PC-9 (cell line): ENCODE data around the gene CBLN3. TPM values are rescaled to one million over a fixed set of nuclear protein-coding genes. Genes with fewer than 3 reads are reported as not detected.

Experiments used
- BruUV-seq: library from RNA; stranded (reverse); fragments of 400-500 nt; replicated peaks from 2 replicates; lab custom pipeline; 2021; lab: Mats Ljungman, UMichigan
- CTCF ChIA-PET: fragments of 300-600 bp; sonication (Branson Sonifier 250); formaldehyde crosslinking; loops from one replicate; lab custom pipeline; 2022; ENCODE audit warnings: antibody characterized with exemption; lab: Charles Lee
- POLR2A ChIA-PET: fragments of 300-600 bp; sonication (Branson Sonifier 250); formaldehyde crosslinking; loops from one replicate; lab custom pipeline; 2022; ENCODE audit warnings: antibody characterized with exemption; ENCODE audit not compliant: unreplicated experiment; lab: Charles Lee
- DNase-seq, 2 experiments: peaks; one replicate each; pipeline versions ENCODE4 v3.0.0 to v3.0.0-alpha.2; 2015 to 2022; ENCODE audit warnings: mixed read lengths in 1 of 2
- H2AFZ ChIP-seq: fragments of 200-600 bp; sonication (generic); 2 replicates; pipeline ENCODE4 v1.8.1; 2017; ENCODE audit warnings: antibody characterized with exemption
- H3F3A ChIP-seq: fragments of 200-600 bp; sonication (generic); 2 replicates; pipeline ENCODE4 v1.8.1; 2017; ENCODE audit warnings: antibody characterized with exemption, mild to moderate bottlenecking, low read depth; ENCODE audit not compliant: insufficient read depth
- H3K27ac ChIP-seq: fragments of 200-600 bp; sonication (generic); 2 replicates; pipeline ENCODE4 v1.6.1; 2016; ENCODE audit warnings: mixed run types
- H3K27me3 ChIP-seq: fragments of 200-600 bp; sonication (generic); 2 replicates; pipeline ENCODE4 v1.6.1; 2016; ENCODE audit warnings: low read depth, mixed run types; ENCODE audit not compliant: insufficient read depth
- H3K36me3 ChIP-seq: fragments of 200-600 bp; sonication (generic); 2 replicates; pipeline ENCODE4 v1.6.1; 2016; ENCODE audit warnings: low read depth, mixed run types
- H3K4me1 ChIP-seq: fragments of 200-600 bp; sonication (generic); replicated peaks from 2 replicates; pipeline ENCODE4 v1.6.1; 2016; ENCODE audit warnings: mixed run types; ENCODE audit not compliant: insufficient read depth
- H3K4me2 ChIP-seq: fragments of 200-600 bp; sonication (generic); 2 replicates; pipeline ENCODE4 v1.6.1; 2017; ENCODE audit warnings: mixed run types
- H3K4me3 ChIP-seq: fragments of 200-600 bp; sonication (generic); 2 replicates; pipeline ENCODE4 v1.6.1; 2016; ENCODE audit warnings: mixed run types
- H3K79me2 ChIP-seq: fragments of 200-600 bp; sonication (generic); 2 replicates; pipeline ENCODE4 v1.6.1; 2017; ENCODE audit warnings: low read depth, mixed run types
- H3K9me2 ChIP-seq: fragments of 200-600 bp; sonication (generic); 2 replicates; pipeline ENCODE4 v1.8.1; 2017; ENCODE audit warnings: mild to moderate bottlenecking; ENCODE audit not compliant: insufficient read depth
- H3K9me3 ChIP-seq: fragments of 200-600 bp; sonication (generic); 2 replicates; pipeline ENCODE4 v1.8.1; 2016; ENCODE audit warnings: low read depth; ENCODE audit not compliant: insufficient read depth
- H4K20me1 ChIP-seq: fragments of 200-600 bp; sonication (generic); 2 replicates; pipeline ENCODE4 v1.8.1; 2017; ENCODE audit not compliant: insufficient read depth
- EZH2 ChIP-seq: fragments of 200-600 bp; sonication (generic); IDR thresholded peaks from 2 replicates; pipeline ENCODE4 v1.8.0; 2017; ENCODE audit warnings: antibody characterized with exemption, low read depth
- intact Hi-C: fragments of 100-400 bp; cut with micrococcal nuclease; formaldehyde crosslinking; loops from one replicate; pipeline ENCODE4 v1.10.0; 2022; ENCODE audit not compliant: unreplicated experiment
- total RNA-seq: library from RNA; stranded (reverse); gene quantifications from 2 replicates; pipeline ENCODE4 v1.2.3, GENCODE V29; 2021
- TF ChIP-seq, protein P1 (sequence below): fragments of 200-600 bp; sonication (generic); conservative IDR thresholded peaks from 2 replicates; pipeline ENCODE4 v1.6.1; 2017; ENCODE audit warnings: mixed run types, antibody characterized with exemption, mild to moderate bottlenecking, moderate library complexity

CBLN3 gene
- total RNA-seq, 1 experiment from 2014 or later: 8.3 TPM

DNA sequence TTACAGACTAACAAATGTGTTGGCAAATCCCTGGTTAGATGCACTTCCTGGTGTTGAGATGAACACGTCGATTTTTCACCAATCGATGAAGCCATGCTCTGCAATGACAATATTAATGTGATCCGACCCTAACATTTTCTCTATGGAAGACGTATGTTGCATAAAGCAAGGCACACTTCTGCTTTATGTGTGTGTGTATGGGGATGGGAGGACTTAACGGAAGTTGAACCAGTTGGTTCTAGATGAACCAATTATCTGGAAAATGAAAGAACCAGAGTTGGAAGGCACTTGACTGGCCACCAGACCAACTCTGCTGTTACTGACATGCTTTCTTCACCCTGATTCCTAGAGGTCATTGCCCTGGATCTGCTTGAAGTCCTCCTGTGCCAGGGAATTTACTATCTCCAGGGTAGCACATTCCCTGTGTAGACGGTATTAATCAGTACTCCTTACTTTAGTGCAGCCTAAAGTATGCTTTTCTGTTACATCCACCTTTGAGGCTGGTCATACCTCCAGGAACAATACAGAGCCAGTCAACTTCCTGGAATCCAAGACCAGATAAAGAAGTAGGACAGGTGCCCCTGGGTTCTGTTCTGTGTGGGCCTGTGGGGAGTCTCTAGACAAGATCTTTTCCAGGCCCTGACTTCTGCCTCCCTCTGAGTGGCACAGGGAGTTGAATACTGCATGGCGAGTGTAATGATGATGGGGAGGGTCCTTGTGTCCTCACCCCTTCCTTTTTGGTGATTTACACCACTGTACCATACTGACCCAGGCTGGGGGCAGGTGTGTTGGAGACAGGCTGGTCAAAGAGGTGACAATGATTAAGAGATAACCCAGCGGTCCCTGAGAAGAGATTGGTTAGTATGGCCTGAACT, 9.0 kb upstream of the CBLN3 start:
- no peak for DNase-seq
- TF ChIP-seq, protein P1, sequence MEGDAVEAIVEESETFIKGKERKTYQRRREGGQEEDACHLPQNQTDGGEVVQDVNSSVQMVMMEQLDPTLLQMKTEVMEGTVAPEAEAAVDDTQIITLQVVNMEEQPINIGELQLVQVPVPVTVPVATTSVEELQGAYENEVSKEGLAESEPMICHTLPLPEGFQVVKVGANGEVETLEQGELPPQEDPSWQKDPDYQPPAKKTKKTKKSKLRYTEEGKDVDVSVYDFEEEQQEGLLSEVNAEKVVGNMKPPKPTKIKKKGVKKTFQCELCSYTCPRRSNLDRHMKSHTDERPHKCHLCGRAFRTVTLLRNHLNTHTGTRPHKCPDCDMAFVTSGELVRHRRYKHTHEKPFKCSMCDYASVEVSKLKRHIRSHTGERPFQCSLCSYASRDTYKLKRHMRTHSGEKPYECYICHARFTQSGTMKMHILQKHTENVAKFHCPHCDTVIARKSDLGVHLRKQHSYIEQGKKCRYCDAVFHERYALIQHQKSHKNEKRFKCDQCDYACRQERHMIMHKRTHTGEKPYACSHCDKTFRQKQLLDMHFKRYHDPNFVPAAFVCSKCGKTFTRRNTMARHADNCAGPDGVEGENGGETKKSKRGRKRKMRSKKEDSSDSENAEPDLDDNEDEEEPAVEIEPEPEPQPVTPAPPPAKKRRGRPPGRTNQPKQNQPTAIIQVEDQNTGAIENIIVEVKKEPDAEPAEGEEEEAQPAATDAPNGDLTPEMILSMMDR: no peak
- TF ChIP-seq EZH2: no peak
- Histone ChIP-seq H2AFZ (no peak overlapping the region), H3F3A (peaks cover 31% of the 10 kb centered on the region), H3K4me1 (no peaks in the 10 kb centered on the region), H3K4me2 (no peak overlapping the region), H3K27ac (no peak overlapping the region), H3K27me3 (no peaks in the 10 kb centered on the region), H3K9me3 (no peaks in the 10 kb centered on the region), H3K36me3 (no peaks in the 10 kb centered on the region), H4K20me1 (no peaks in the 10 kb centered on the region), H3K9me2 (no peaks in the 10 kb centered on the region), H3K4me3 (no peak overlapping the region), H3K79me2 (peaks cover 14% of the 10 kb centered on the region; the same call in 1 of the 2 replicates)
- POLR2A ChIA-PET: no interaction called here
- intact Hi-C loops: no loop called here
- CTCF ChIA-PET: interaction anchor here (0.7 to 0.9 kb wide), 2 partner anchors 10 to 105 kb away, joined by 3 to 4 read pairs; no protein-coding TSS in a partner anchor
- no TSS peak for BruUV-seq

DNA sequence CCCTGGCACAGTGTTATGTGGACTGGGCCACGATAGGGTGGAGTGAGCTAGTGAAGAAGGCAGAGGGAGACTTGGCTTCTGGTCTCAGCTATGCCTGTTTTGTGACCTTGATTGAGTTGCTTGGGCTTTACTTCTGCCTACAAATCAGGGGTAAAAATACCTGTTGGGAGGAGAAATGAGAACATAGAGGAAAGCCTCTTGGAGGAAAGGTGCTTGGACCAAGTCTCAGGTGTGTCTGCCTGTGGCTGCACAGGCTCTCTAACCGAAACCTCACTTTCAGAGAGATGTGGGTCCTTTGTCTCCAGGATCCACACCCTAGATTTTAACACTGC, 8.2 kb upstream of the CBLN3 start:
- POLR2A ChIA-PET: interaction anchor here (0.5 kb wide), 1 partner anchor 41 kb away, joined by 5 read pairs; no protein-coding TSS in a partner anchor
- no peaks in the 10 kb centered on the region for H3K9me3 ChIP-seq
- no peaks in the 10 kb centered on the region for H3K9me2 ChIP-seq
- H3K4me1 ChIP-seq: no peaks in the 10 kb centered on the region
- no peak for DNase-seq
- BruUV-seq: no TSS peak
- H3K4me3 ChIP-seq: no peak overlapping the region
- no peak overlapping the region for H3K4me2 ChIP-seq
- no peak overlapping the region for H2AFZ ChIP-seq
- CTCF ChIA-PET: interaction anchor here (0.9 kb wide), 1 partner anchor 104 kb away, joined by 3 read pairs; no protein-coding TSS in a partner anchor
- intact Hi-C loops: no loop called here
- H3K79me2 ChIP-seq: peaks cover 9% of the 10 kb centered on the region; the same call in 1 of the 2 replicates
- H4K20me1 ChIP-seq: no peaks in the 10 kb centered on the region
- H3K27ac ChIP-seq: no peak overlapping the region
- no peaks in the 10 kb centered on the region for H3K36me3 ChIP-seq
- peaks cover 28% of the 10 kb centered on the region for H3F3A ChIP-seq
- no peak for TF ChIP-seq EZH2
- TF ChIP-seq, protein P1: no peak
- H3K27me3 ChIP-seq: no peaks in the 10 kb centered on the region

DNA sequence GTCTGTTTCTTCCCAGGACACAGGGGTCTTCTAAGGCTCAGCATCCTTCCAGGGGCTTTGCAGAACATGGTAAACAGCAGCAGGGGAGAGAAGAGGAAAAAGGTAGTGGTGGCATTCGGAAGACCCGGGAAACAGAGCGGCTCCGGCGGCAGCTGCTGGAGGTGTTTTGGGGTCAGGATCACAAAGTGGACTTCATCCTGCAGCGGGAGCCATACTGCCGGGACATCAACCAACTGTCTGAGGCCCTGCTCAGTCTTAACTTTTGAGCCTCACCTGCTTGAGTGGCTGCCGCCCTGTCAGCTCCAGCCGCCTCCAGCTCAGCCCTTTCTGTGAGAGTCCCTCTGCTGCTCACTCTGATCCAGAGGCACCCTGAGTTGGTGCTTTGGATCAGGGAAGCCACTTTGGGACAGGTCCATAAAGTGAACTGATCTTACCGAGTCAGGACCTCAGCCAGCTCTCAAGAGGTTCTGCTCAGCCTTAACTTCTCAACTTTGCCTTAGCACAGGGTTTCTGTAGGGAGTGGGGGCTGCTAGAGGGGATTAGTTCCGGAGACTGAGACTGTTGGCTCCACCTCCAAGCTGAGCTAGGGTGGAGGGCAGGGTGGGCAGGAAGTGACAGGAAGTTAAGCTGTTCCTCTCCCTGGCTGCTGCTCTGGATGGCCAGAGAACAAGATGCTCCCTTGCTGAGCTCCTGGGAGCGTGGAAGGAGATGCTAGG, 7.7 kb upstream of the CBLN3 start:
- no TSS peak for BruUV-seq
- ChIA-PET CTCF (interaction anchor here (0.9 to 1.0 kb wide), 2 partner anchors 104 kb away, joined by 3 to 4 read pairs; no protein-coding TSS in a partner anchor), POLR2A (interaction anchor here (0.5 to 0.6 kb wide), 2 partner anchors 41 to 130 kb away, joined by 3 to 5 read pairs; no protein-coding TSS in a partner anchor)
- Histone ChIP-seq H3K9me2 (no peaks in the 10 kb centered on the region), H3F3A (peaks cover 24% of the 10 kb centered on the region; the same call in 1 of the 2 replicates), H3K27ac (no peak overlapping the region), H3K27me3 (no peaks in the 10 kb centered on the region), H3K9me3 (no peaks in the 10 kb centered on the region), H3K4me3 (no peak overlapping the region), H3K4me1 (no peaks in the 10 kb centered on the region; the same call in 1 of the 2 replicates), H3K4me2 (no peak overlapping the region), H4K20me1 (0 out of 2 replicates have a peak, but pooled peaks cover 2% of the 10 kb centered on the region), H2AFZ (no peak overlapping the region), H3K36me3 (no peaks in the 10 kb centered on the region), H3K79me2 (peaks cover 9% of the 10 kb centered on the region; the same call in 1 of the 2 replicates)
- TF ChIP-seq, protein P1: peak; percentile 56; the same call in 1 of the 2 replicates
- TF ChIP-seq EZH2: no peak
- intact Hi-C loops: no loop called here
- DNase-seq: no peak
